Smooth muscle cell (in vitro differentiated cells): Measurements from ENCODE around the gene MS4A6E. TPM values are rescaled to one million over a fixed set of nuclear protein-coding genes. Genes with fewer than 3 reads are reported as not detected.
A peak's percentile ranks its signal among the peaks of the same experiment; 100 is the strongest.
"Not testable (repeated sequence)": the region's sequence is repeated elsewhere in the genome, so short reads cannot be mapped to it uniquely, and the experiment has no call there.

Experiments used
- DNase-seq: peaks from one replicate; lab custom pipeline; 2025; ENCODE audit not compliant: unreplicated experiment; lab: John Stamatoyannopoulos, UW
- H2AFZ ChIP-seq: fragments of 200-600 bp; sonication (generic); 2 replicates; pipeline ENCODE4 v1.6.0; 2016; ENCODE audit warnings: antibody characterized with exemption, low read depth, mild to moderate bottlenecking
- H3F3A ChIP-seq: fragments of 200-600 bp; sonication (generic); 2 replicates; pipeline ENCODE4 v1.6.0; 2017; ENCODE audit warnings: antibody characterized with exemption, low read depth
- H3K27ac ChIP-seq: fragments of 200-600 bp; sonication (generic); 2 replicates; pipeline ENCODE4 v1.5.1; 2016; ENCODE audit warnings: low read depth, mild to moderate bottlenecking
- H3K27me3 ChIP-seq: fragments of 200-600 bp; sonication (generic); 2 replicates; pipeline ENCODE4 v1.6.1; 2016; ENCODE audit warnings: low read depth, mild to moderate bottlenecking
- H3K36me3 ChIP-seq: fragments of 200-600 bp; sonication (generic); 2 replicates; pipeline ENCODE4 v1.5.1; 2016; ENCODE audit warnings: low read depth
- H3K4me1 ChIP-seq: fragments of 200-600 bp; sonication (generic); 2 replicates; pipeline ENCODE4 v1.5.1; 2016; ENCODE audit warnings: low read depth
- H3K4me2 ChIP-seq: fragments of 200-600 bp; sonication (generic); 2 replicates; pipeline ENCODE4 v1.6.0; 2016; ENCODE audit warnings: mild to moderate bottlenecking
- H3K4me3 ChIP-seq: fragments of 200-600 bp; sonication (generic); 2 replicates; pipeline ENCODE4 v1.5.1; 2016; ENCODE audit warnings: mild to moderate bottlenecking
- H3K79me2 ChIP-seq: fragments of 200-600 bp; sonication (generic); 2 replicates; pipeline ENCODE4 v1.6.0; 2016; ENCODE audit warnings: low read depth, mild to moderate bottlenecking
- H3K9ac ChIP-seq: fragments of 200-600 bp; sonication (generic); 2 replicates; pipeline ENCODE4 v1.6.0; 2016; ENCODE audit warnings: low read depth
- H3K9me3 ChIP-seq: fragments of 200-600 bp; sonication (generic); replicated peaks from 2 replicates; pipeline ENCODE4 v1.5.1; 2016; ENCODE audit warnings: low read depth
- H4K20me1 ChIP-seq: fragments of 200-600 bp; sonication (generic); 2 replicates; pipeline ENCODE4 v1.6.0; 2016; ENCODE audit warnings: low read depth
- CTCF ChIP-seq: fragments of 200-600 bp; sonication (generic); IDR thresholded peaks from 2 replicates; pipeline ENCODE4 v1.5.1; 2017; ENCODE audit warnings: borderline replicate concordance, mild to moderate bottlenecking, antibody characterized with exemption; ENCODE audit not compliant: insufficient read depth, poor library complexity, severe bottlenecking
- WGBS: methylation state at CpG from one replicate; pipeline ENCODE4 v1.1.7; 2016; ENCODE audit warnings: low lambda C conversion rate; 5-methylcytosine and 5-hydroxymethylcytosine counted together
- polyA plus RNA-seq: library from polyadenylated mRNA; unstranded; fragments of >200 nt; fragmentation: Nextera tagmentation; extraction: Ambion mirVana; gene quantifications from 2 replicates; pipeline ENCODE4 v1.2.1, GENCODE V29; 2016
- total RNA-seq: library from RNA; depleted of rRNA; stranded (reverse); fragments of >200 nt; gene quantifications from 2 replicates; pipeline ENCODE4 v1.2.3, GENCODE V29; 2014

Gene MS4A6E
- total and polyA plus RNA-seq, 2 experiments from 2014 or later = not detected

GRCh38 chr11:60360621-60361020 lies 33.6 kb downstream of the MS4A6E start:
- Histone ChIP-seq H3K4me2 (no peak overlapping the region), H3F3A (no peaks in the 10 kb centered on the region), H2AFZ (no peak overlapping the region), H3K79me2 (no peaks in the 10 kb centered on the region), H3K4me3 (no peak overlapping the region), H3K27me3 (no peaks in the 10 kb centered on the region), H3K4me1 (no peaks in the 10 kb centered on the region), H3K9ac (no peak overlapping the region), H3K9me3 (no peaks in the 10 kb centered on the region), H3K27ac (no peak overlapping the region), H3K36me3 (no peaks in the 10 kb centered on the region), H4K20me1 (no peaks in the 10 kb centered on the region)
- no peak for TF ChIP-seq CTCF
- no peak for DNase-seq
- WGBS = 60% methylated on average over 4 of the region's 4 CpGs

GRCh38 chr11:60362241-60362640 lies 35.2 kb downstream of the MS4A6E start:
- TF ChIP-seq CTCF = no peak
- 60% methylated on average over 1 of the region's 1 CpG for WGBS

GRCh38 chr11:60363542-60364470 lies 36.8 kb downstream of the MS4A6E start:
- Histone ChIP-seq H3K36me3 (no peaks in the 10 kb centered on the region), H2AFZ (peak overlapping the region; percentile 20), H3K9ac (no peak overlapping the region), H3F3A (no peaks in the 10 kb centered on the region), H3K4me3 (no peak overlapping the region), H3K4me2 (no peak overlapping the region), H3K79me2 (no peaks in the 10 kb centered on the region), H3K27me3 (no peaks in the 10 kb centered on the region), H4K20me1 (no peaks in the 10 kb centered on the region), H3K9me3 (no peaks in the 10 kb centered on the region), H3K27ac (no peak overlapping the region), H3K4me1 (no peaks in the 10 kb centered on the region)
- peak; percentile 59 for TF ChIP-seq CTCF
- WGBS = 39% methylated on average over 7 of the region's 7 CpGs
- peak; percentile 7 for DNase-seq

More at GRCh38 chr11:60362241-60362640, 35.2 kb downstream of the MS4A6E start:
- no peak for DNase-seq
- Histone ChIP-seq H3K9me3 (no peaks in the 10 kb centered on the region), H4K20me1 (no peaks in the 10 kb centered on the region), H3K27me3 (no peaks in the 10 kb centered on the region), H3K36me3 (no peaks in the 10 kb centered on the region), H3K4me1 (no peaks in the 10 kb centered on the region), H3K4me2 (no peak overlapping the region), H3K27ac (no peak overlapping the region), H3K9ac (no peak overlapping the region), H3F3A (no peaks in the 10 kb centered on the region), H2AFZ (no peak overlapping the region), H3K4me3 (no peak overlapping the region), H3K79me2 (no peaks in the 10 kb centered on the region)

- H3K9me3 ChIP-seq, H2AFZ ChIP-seq, H3K36me3 ChIP-seq, H3K27ac ChIP-seq, H3K4me3 ChIP-seq, H3K4me1 ChIP-seq, H3K9ac ChIP-seq, H3K4me2 ChIP-seq, DNase-seq, H3K27me3 ChIP-seq, H3K79me2 ChIP-seq, H4K20me1 ChIP-seq, H3F3A ChIP-seq: not testable (repeated sequence)
- 85% methylated on average over 15 of the region's 15 CpGs for WGBS
These were observed 39.3 kb downstream of the MS4A6E start for GRCh38 chr11:60366262-60366904.
